Measurements from ENCODE around the gene CXXC1.
A peak's percentile ranks its signal among the peaks of the same experiment; 100 is the strongest.

The CXXC1 gene

DNA sequence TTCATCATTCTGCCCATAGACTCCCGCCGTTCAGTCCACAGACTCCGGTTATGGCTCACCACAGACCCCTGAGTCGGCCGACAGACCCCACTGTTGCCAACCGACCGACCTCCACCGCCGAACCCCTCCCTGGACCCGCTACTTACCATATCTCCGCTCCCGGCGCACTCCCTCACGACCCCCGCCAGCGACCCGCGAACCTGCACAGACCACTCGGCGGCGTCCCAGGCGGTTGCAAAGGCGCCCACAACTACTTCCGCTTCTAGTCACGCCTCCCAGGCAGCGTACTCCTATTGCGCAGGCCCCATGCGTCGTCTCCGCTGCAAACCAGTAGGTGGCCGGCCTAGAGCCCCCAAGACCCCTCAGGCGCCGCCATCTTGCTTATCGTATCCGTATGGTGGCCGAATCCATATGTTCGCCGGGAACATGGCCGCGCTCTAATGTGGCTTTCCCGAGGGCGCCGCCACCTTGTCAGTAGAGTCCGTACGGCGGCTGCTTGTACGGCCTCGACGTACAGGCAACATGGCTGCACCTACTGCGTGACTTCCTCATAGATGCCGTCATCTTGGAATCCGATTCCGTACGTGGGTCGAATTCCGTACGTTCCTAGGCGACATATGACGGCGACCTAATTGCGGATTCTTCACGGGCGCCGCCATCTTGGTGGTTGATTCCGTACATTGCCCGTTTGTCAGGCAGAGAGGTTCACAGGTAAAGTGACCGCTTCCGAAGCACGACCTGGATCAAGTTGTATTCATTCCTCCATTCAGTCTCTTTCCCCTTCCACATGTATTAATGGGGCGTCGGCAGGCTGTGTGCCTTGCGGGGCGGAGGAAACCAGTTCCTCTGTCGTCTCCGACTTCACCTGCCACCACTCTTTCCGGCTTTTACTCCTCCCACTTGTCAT lies at the start of gene CXXC1:
Gene CXXC1 (minus strand): TSS at position 252 of the 907 bp plus-strand sequence. CDS start 103 bp downstream, at position 149.
- peak within 1 kb of the TSS; percentile 78 for H3K4me3 ChIP-seq (ENCODE audit: low read depth, low read length)
- TF ChIP-seq, protein P1, sequence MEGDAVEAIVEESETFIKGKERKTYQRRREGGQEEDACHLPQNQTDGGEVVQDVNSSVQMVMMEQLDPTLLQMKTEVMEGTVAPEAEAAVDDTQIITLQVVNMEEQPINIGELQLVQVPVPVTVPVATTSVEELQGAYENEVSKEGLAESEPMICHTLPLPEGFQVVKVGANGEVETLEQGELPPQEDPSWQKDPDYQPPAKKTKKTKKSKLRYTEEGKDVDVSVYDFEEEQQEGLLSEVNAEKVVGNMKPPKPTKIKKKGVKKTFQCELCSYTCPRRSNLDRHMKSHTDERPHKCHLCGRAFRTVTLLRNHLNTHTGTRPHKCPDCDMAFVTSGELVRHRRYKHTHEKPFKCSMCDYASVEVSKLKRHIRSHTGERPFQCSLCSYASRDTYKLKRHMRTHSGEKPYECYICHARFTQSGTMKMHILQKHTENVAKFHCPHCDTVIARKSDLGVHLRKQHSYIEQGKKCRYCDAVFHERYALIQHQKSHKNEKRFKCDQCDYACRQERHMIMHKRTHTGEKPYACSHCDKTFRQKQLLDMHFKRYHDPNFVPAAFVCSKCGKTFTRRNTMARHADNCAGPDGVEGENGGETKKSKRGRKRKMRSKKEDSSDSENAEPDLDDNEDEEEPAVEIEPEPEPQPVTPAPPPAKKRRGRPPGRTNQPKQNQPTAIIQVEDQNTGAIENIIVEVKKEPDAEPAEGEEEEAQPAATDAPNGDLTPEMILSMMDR (IDR thresholded peaks at IDR 0.05; ENCODE audit: low read depth, low read length): peak; percentile 51; the same call in 1 of the 2 replicates

DNA sequence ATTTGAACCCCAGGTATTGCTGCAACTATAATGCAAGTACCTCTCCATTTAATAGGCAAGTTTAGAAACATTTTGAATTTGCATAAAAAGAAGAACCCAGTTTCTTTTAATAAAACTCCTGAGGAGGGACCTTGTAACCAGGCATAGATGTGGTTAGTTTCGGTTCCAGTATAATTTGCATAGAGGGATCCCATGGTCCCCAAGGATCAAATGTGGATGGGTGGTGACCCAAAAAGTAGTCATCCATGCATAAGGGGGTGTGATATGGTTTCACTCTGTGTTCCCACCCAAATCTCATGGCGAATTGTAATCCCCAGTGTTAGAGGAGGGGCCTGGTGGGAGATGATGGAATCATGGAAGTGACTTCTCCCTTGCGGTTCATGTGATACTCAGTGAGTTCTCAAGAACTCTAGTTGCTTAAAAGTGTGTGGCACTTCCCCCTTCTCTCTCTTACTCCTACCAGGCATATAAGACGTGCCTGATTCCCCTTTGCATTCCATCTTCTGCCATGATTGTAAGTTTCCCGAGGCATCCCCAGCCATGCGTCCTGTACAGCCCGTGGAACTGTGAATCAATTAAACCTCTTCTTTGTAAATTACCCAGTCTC lies 47.2 kb upstream of the CXXC1 start:
- H3K4me3 ChIP-seq (ENCODE audit: low read depth, low read length): no peak overlapping the region
- TF ChIP-seq, protein P1 (IDR thresholded peaks at IDR 0.05; ENCODE audit: low read depth, low read length): no peak

DNA sequence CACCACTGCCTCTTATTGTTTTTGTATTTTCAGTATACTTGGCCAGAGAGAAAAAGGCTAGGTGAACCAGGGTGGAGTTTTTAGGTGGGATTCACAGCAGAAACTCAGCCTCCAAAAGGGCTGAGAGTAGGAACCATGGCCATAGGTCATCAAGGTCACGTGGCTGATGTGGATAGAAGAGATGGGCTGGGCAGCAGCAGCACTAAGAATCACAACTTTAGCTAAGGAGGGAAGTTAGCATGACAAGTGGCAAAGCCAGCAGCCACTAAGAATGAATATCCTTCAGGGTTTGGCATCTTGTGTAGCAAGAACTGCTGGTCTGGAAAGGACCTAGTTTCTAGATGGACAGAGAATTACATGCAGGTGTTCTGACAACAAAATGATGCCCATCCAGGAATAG lies 44.2 kb upstream of the CXXC1 start:
- TF ChIP-seq, protein P1 (IDR thresholded peaks at IDR 0.05; ENCODE audit: low read depth, low read length): no peak

DNA sequence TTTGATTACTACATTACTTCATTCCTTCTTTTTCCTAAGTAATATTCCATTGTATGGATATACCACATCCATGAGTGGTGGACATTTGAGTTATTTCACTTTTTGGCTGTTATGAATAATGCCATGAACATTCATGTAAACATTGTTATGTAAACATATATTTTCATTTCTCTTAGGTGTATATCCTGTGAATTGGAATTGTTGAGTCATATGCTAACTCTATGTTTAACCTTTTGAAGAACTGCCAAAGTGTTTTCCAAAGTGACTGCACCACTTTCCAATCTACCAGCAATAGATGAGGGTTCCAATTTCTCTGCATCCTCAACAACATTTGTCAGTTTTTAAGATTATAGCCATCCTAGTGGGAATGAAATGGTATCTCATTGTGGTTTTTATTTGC lies 42.7 kb upstream of the CXXC1 start:
- no peak overlapping the region for H3K4me3 ChIP-seq (ENCODE audit: low read depth, low read length)
- TF ChIP-seq, protein P1 (IDR thresholded peaks at IDR 0.05; ENCODE audit: low read depth, low read length): no peak

More for the DNA sequence above, 44.2 kb upstream of the CXXC1 start:
- H3K4me3 ChIP-seq (ENCODE audit: low read depth, low read length): no peak overlapping the region

DNA sequence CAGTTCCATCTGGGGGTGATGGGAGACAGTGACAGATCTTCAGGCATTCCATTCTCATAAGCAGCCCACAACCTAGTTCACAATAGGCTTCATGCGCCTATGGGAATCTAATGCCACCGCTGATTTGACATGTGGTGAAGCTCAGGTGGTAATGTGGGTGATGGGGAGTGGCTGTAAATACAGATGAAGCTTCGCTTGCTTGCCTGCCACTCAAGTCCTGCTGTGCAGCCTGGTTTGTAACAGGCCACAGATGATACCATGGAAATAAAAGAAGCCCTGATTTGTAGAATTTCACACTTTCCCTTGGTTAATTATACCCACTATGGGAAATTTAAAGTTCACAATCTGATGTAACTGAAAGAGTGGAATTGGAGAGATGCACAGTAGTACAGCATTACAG lies 40.5 kb upstream of the CXXC1 start:
- TF ChIP-seq, protein P1 (IDR thresholded peaks at IDR 0.05; ENCODE audit: low read depth, low read length): no peak
- no peak overlapping the region for H3K4me3 ChIP-seq (ENCODE audit: low read depth, low read length)

DNA sequence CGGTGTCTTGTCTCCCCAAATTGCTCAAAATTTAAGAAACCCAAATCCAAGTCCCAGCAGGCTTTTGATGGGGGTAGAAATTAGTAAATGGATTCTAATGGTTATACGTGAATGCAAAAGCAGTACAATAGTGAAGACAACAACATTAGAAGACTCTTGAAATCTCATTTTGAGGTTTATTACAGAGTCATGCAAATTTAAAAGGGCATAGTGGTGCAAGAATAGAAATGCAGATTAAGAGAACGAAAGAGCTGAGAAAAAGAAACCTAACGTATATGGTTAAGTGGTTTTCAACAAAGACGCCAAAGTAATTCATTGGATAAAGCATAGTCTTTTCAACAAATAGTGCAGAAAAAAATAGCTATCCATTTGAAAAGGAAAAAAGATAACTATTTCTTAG lies 33.2 kb upstream of the CXXC1 start:
- no peak overlapping the region for H3K4me3 ChIP-seq (ENCODE audit: low read depth, low read length)
- TF ChIP-seq, protein P1 (IDR thresholded peaks at IDR 0.05; ENCODE audit: low read depth, low read length): no peak

All from WI38 (cell line).